ENCODE data around the gene CASK.

The CASK gene

DNA sequence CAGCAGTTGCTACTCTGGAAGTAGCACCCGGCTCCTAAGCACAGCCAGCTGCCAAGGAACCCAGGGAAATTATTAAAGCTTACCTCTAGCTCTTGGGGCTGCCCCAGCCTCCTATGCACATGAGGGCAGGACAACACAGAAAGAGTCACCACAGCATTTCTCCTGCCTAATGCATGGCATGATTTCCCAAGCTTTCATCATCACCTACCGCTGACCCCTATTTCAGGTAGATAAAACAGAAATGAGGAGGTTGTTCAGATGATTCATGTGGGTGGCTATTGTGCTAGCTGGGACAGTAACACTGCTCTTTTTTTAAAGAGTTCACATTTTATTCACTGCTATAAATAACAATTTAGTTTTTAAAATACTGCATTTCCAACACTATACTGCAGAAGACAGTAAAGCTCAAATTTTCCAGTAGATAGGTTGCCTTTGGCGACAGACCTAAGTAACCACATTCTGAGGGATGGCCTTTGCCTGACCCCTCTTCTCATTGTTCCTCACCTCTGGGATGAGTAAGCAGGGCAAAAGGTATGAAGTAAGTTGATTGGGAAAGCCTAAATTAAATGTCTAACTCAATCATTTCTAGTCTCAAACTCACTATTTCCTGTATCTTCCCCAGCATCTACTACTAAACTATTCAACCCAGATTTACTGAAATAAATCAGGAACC lies 16.7 kb downstream of the CASK start:
- no peak for DNase-seq

DNA sequence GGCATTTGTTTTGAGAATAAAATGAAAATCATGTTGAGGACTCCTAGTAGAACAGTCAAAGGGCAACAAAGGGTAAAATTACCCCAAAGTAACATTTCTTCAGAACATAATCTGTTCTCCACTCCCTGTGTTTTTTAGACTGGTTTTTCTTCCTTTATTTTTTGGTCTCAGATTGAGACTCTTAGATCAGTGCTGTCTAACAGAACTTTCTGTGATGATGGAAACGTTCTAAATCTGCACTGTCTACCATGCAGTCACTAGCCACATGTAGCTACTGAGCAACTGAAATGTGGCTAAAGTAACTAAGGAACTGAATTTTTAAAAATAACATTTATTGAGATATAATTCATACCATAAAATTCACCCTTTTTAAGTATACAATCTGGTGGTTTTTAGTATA lies 19.8 kb downstream of the CASK start:
- DNase-seq = no peak

- no peak for DNase-seq
Measured at GRCh38 chrX:41900321-41900720, 23.0 kb downstream of the CASK start.

DNA sequence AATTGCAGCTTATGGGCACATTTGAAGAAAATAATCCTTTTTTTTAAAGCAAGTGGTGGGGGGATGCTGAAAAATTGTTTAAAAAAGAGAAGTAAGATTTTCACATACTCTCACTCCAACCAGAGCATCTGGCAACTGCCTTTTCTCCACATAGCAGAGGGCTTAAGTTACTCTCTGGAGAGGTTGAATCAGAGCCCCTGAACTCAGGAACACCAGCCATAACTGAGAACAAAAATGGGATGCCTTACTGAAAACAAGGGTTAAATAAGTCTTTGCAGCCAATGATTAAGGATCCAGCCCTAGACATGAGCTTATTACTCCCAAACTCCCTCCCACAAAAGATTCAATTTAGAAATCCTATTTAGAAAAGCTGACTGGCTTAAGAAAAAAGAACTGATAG lies 27.5 kb downstream of the CASK start:
- no peak for DNase-seq

GRCh38 chrX:41890026-41890423 lies 33.3 kb downstream of the CASK start:
- no peak for DNase-seq

- DNase-seq = no peak
Measured at GRCh38 chrX:41889317-41890025, 33.9 kb downstream of the CASK start.

DNA sequence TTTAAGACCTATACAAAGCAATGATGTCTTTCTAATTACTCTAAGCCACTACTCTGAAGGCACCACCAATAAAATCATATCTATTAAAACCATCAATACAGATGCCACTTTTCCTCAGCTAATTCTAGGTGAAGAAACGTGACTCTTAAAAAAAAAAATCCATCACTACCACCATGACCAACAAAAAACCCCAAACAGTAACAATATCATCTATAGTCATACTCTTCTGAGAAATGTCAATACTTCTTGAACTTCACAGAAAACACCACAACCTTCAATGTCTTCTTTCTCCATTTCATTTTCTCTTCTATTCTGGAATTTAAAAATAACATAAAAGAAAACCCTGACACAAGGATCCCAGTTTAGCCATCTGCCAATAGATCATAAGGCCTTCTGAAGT lies 35.7 kb downstream of the CASK start:
- no peak for DNase-seq

DNA sequence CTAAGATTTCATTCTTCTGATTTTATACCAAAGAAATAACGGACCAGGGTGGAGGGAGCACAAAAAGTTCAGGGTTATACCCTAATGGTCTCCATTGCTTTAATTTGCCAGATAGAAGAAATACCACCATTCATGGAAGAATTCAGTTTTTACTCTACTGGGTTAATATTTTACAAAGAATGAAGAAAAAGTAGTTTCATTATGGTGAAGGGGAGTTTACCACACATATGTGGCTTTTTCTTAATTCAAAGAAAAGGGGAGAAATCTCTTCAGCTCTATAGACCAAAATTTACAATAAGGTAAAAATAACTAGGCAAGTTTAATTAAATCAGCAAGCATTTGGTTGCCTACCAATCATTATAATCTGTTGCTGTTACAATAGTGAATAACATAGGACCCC lies 37.6 kb downstream of the CASK start:
- DNase-seq = no peak

GRCh38 chrX:41881166-41881565 lies 42.2 kb downstream of the CASK start:
- no peak for DNase-seq

GRCh38 chrX:41877167-41877566 lies 46.2 kb downstream of the CASK start:
- no peak for DNase-seq

GRCh38 chrX:41875142-41875541 lies 48.2 kb downstream of the CASK start:
- DNase-seq = no peak

- no peak for DNase-seq
Measured at GRCh38 chrX:41870719-41871151, 52.6 kb downstream of the CASK start.

DNA sequence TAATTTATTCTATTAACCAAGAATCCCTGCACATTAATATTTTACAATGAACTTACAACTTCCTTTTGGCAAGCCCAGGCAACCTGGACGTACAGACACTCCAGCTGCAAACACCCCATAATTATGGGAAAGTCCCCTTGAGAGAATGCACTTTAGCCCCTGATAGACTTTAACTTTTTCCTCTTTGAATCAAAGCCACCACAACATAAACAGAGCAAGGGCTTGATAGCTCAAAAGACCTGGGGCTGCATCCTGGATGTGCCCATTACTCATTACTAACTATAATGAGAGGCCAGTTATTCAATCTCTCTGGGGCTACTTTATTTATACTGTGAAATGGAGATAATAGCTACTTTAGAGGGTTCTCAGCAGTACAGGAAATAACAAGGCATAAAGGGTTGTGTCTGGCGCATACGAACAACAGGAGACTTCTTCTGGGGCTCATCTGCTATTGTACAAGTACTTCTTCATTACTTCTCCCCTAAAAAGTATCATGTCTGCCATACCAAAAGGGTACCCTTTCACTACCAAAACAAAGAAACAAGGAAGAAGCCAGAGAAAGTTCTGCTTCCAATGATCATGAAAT lies 54.9 kb downstream of the CASK start:
- no peak for DNase-seq

GRCh38 chrX:41863343-41864203 lies 59.8 kb downstream of the CASK start:
- DNase-seq = no peak

DNA sequence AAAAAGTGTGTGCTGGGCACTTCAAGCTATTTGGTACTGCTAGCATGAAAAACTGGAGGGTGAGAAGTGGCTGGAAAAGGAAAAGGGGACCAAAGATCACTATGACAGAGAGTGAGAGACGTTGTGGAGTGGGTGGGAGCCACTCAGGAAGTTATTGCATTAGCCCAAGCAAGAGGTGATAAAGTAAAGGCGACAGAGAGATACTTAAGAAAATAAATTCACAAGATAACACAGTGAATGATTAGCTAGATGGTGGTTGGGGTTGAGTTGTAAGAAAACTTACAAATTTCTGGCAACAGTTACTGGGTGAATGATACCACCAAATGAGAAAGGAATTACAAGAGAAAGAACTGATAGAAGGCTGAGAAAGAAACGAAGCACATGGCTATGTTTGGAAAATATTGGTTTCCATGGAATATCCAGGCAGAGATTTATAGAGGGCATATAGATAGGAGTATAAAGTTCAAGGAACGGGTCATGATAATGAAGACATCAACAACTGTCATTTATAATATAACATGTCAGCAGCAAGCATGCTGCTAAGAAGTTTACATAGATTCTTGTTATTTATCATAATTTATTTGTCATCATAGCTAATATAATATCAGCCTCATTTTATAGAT lies 60.7 kb downstream of the CASK start:
- DNase-seq = no peak

DNA sequence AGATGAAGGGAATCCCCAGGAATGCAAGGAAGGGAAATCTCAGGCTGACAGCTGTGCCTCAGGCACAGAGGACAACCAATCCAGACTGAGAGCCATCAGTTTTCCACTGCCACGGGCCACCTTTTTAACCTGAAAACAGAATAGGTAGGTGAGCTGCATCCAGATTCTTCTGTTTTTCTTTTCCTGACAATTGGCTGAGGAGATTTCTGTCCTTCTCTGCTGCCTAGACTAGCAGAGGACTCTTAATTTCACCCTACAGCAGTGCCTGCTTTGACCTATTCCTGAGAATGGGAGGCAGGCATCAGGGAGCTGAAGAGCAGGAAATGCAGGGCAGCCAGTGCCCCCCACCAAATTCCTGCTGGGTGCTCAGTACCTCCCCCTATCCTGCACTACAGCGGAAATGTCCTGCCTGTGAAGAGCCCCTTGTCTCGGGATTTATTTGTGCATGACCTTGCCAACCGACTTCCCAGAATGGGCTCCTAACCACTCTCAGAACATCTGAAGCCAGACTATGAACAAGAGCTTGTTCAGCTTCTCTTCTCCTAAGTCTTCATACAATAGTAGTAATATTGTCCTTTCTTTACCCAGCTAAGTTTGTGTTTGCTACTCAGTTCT lies 65.1 kb downstream of the CASK start:
- no peak for DNase-seq

GRCh38 chrX:41857670-41858069 lies 65.7 kb downstream of the CASK start:
- no peak for DNase-seq

- no peak for DNase-seq
Measured at GRCh38 chrX:41846714-41847113, 76.6 kb downstream of the CASK start.

DNA sequence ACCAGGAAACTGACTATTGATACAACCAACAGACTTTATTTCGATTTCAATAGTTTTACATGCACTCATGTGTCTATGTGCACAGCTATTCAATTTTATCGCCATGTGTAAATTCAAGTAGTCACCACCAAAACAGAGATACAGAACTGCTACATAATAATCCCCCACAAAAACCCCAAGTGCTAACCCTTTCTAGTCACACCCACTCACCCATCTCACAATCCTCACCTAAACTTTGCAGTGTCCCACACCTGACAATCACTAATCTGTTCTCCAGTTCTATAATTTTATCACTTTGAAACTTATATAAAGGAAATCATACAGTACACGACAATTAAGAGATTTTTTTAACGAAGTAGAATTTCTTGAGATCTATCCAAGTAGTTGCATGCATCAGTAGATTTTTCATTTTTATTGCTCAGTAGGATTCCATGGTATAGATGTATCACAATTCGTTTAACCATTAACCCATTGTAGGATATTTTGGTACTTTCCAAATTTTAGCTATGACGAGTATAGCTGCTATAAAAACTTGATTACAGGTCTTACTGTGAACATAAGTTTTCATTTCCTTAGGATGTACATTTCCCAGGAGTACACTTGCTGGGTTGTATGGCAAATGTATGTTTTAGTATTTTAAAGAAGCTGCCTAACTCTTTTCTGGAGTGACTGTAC lies 85.9 kb downstream of the CASK start:
- DNase-seq = no peak

DNA sequence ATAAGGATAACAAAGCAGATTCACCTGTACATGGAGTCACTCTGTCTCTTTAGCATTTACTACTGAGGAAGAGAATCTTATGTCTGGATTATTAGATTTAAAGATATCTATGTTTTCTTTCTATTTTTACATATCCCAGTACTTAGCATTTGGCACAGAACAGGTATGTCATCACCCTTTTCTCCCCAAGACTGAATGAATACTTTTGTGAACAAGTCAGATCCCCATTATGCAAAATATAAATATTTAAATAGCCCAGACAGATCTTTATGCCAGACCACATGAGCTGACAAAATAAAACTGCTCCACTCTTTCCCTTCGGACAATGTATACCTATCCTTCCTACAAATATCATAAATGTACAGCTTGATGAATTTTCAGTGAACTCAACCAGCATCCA lies 94.5 kb downstream of the CASK start:
- DNase-seq = no peak

DNA sequence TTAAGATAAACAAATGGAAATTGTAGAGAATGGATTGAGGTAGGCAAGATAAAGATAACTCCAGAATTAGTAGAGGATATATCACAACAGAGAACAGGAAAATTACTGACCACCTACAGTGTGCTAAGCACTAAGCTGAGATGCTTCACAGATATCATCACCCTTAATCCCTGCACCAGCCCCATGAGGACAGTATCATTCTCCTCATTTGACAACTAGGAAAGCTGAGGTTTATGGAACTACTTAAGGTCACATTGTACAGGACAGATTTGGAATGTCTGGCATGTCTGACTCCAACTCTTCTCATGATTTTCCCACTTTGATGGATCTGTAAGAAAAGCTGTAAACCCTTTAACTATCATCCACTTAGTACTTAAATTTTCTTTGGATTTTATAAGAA lies 95.5 kb downstream of the CASK start:
- no peak for DNase-seq

- DNase-seq = no peak
Measured at GRCh38 chrX:41825796-41826195, 97.6 kb downstream of the CASK start.

All from KG1 (cell line).